ENCODE results near the gene DKC1. TPM values are rescaled to one million over a fixed set of nuclear protein-coding genes. Genes with fewer than 3 reads are reported as not detected.
"Not testable (repeated sequence)": the region's sequence is repeated elsewhere in the genome, so short reads cannot be mapped to it uniquely, and the experiment has no call there.

The DKC1 gene
- total and polyA plus RNA-seq, 4 donors: 15.1 to 31.9 (median 27.5) TPM

DNA sequence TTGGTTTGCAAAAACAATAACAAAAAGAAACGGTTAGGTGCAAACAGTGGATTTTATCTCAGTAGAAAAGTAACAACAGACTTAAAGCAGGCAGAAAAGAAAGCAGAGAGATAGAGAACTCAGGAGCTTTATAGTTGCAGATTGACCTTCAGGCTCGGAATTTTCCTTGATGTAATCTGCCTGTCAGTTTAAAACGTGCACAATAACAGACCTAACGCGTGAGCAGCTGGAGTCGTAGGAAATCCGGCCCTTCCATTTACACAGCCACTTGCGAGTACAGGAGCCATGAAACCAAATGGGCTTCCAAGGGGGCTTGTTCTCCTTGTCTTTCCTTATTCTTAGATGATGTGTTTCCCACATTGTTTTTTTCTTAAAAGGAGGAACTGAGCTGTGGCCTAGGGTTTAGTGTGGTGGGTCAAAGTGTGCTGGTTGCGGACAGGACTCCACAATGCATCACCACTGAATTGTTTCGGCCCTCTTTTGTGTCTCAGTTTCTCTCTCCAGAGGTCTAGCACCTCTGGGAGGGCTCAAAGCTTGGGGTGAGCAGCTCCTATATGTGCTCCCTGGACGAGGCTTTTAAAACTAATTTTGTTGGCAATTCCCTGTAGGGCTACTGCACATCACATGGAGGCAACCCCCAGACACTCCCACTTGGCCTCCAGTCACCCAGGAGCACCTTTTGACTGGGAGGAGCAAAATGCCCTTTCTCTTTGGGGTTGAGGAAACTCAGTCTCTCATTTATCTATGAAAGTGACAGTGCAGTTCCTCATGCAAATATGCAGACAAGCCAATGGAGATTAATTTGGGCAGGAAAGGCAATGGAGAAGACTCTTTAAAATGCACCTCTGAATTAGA lies 56.5 kb downstream of the DKC1 start:
- no peak for DNase-seq
- no peak overlapping the region for H3K4me3 ChIP-seq (ENCODE audit: low read length in 2 of 2)
- ATAC-seq (ENCODE audit: low FRiP score): no peak
- H3K9me3 ChIP-seq (ENCODE audit: control insufficient read depth, low read length): no peaks in the 10 kb centered on the region
- 78 to 87% methylated on average over 11 of the region's 11 CpGs for WGBS, 2 donors
- intact Hi-C loops (cut with DNase I): no loop called here
- H3K27me3 ChIP-seq (ENCODE audit: control insufficient read depth in 1 of 2, insufficient read depth in 2 of 2, low read length in 1 of 2): no peaks in the 10 kb centered on the region
- no peaks in the 10 kb centered on the region for H3K4me1 ChIP-seq (ENCODE audit: control insufficient read depth in 1 of 2, insufficient read depth in 2 of 2, low read length in 2 of 2)
- no peak overlapping the region for H3K27ac ChIP-seq (ENCODE audit: low read depth in 1 of 2, low read length in 2 of 2)
- no peaks in the 10 kb centered on the region for H3K36me3 ChIP-seq (ENCODE audit: control insufficient read depth in 1 of 2, insufficient read depth in 2 of 2, low read length in 1 of 2)

DNA sequence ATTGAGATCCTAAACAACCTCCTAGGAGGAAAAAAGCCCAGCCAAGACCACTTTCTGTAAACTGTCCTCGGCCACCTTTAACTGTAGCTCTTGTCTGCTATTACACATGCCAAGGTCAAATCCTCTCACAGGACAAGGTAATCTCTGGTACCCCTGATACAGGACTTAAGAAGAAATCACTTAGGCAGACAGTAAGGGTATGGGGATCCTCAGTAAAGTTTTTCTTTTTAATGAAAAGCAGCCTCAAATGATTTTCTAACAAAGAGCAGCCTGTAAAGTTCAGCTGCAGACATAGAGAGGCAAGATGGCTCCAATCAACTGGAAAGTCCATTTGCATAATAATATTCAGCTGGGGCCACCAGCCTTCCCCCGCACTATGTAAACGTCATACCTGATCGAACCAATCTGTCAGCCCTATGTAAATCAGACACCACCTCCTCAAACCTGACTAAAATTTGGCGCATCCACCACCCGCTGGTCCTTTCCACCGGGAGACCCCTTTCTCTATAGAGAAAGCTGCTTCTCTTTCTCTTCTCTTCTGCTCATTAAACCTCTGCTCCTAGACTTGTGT lies 57.2 kb downstream of the DKC1 start:
- intact Hi-C loops (cut with DNase I): no loop called here
- no peak for ATAC-seq (ENCODE audit: low FRiP score)
- 65 to 83% methylated on average over 7 of the region's 7 CpGs for WGBS, 2 donors
- Histone ChIP-seq H3K36me3 (ENCODE audit: control insufficient read depth in 1 of 2, insufficient read depth in 2 of 2, low read length in 1 of 2) (no peaks in the 10 kb centered on the region), H3K27me3 (ENCODE audit: control insufficient read depth in 1 of 2, insufficient read depth in 2 of 2, low read length in 1 of 2) (no peaks in the 10 kb centered on the region), H3K9me3 (ENCODE audit: control insufficient read depth, low read length) (no peaks in the 10 kb centered on the region), H3K27ac (ENCODE audit: low read depth in 1 of 2, low read length in 2 of 2) (no peak overlapping the region), H3K4me1 (ENCODE audit: control insufficient read depth in 1 of 2, insufficient read depth in 2 of 2, low read length in 2 of 2) (no peaks in the 10 kb centered on the region), H3K4me3 (ENCODE audit: low read length in 2 of 2) (no peak overlapping the region)
- no peak for DNase-seq

DNA sequence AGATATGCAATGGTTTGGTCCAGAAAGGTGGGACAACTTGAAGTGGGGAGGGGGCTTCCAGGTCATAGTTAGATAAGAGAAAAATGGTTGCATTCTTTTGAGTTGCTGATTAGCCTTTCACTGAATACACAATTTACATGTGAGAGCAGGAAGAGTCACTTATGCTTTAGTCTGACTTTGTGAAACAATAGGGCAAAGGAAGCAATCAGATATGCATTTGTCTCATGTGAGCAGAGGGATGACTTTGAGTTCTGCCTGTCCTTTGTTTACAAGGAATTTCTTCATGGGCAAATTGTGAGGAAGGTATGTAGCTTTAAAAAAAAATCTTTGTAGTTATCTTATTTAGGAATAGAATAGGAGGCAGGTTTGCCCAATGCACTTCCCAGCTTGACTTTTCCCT lies 58.9 kb downstream of the DKC1 start:
- Histone ChIP-seq H3K36me3 (ENCODE audit: control insufficient read depth in 1 of 2, insufficient read depth in 2 of 2, low read length in 1 of 2) (no peaks in the 10 kb centered on the region), H3K4me1 (ENCODE audit: control insufficient read depth in 1 of 2, insufficient read depth in 2 of 2, low read length in 2 of 2) (no peaks in the 10 kb centered on the region), H3K27ac (ENCODE audit: low read depth in 1 of 2, low read length in 2 of 2) (no peak overlapping the region), H3K9me3 (ENCODE audit: control insufficient read depth, low read length) (no peaks in the 10 kb centered on the region), H3K4me3 (ENCODE audit: low read length in 2 of 2) (no peak overlapping the region), H3K27me3 (ENCODE audit: control insufficient read depth in 1 of 2, insufficient read depth in 2 of 2, low read length in 1 of 2) (no peaks in the 10 kb centered on the region)
- DNase-seq (no peak), ATAC-seq (ENCODE audit: low FRiP score) (no peak)
- intact Hi-C loops (cut with DNase I): no loop called here

DNA sequence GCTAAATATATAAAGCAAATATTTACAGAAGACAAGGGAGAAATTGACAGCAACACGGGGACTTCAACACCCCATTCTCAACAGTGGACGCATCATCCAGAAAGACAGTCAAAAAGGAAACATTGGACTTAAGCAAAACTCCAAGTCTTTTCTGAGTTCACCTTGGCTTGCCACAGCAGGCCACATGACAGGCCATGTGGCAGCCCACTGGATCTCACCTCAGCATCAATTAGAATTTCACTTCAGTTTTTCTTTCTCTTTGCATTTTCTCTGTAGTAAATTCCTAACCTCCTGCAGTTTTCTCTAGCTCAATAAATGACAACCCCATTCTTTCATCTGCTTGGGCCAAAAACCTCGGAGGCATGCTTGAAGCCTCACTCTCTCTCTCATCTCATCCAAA lies 59.4 kb downstream of the DKC1 start:
- Histone ChIP-seq H3K27me3 (ENCODE audit: control insufficient read depth in 1 of 2, insufficient read depth in 2 of 2, low read length in 1 of 2) (no peaks in the 10 kb centered on the region), H3K9me3 (ENCODE audit: control insufficient read depth, low read length) (no peaks in the 10 kb centered on the region), H3K36me3 (ENCODE audit: control insufficient read depth in 1 of 2, insufficient read depth in 2 of 2, low read length in 1 of 2) (no peaks in the 10 kb centered on the region), H3K27ac (ENCODE audit: low read depth in 1 of 2, low read length in 2 of 2) (no peak overlapping the region), H3K4me3 (ENCODE audit: low read length in 2 of 2) (no peak overlapping the region), H3K4me1 (ENCODE audit: control insufficient read depth in 1 of 2, insufficient read depth in 2 of 2, low read length in 2 of 2) (no peaks in the 10 kb centered on the region)
- intact Hi-C loops (cut with DNase I): no loop called here
- DNase-seq: no peak
- WGBS, 2 donors: 59 to 79% methylated on average over 3 of the region's 3 CpGs
- no peak for ATAC-seq (ENCODE audit: low FRiP score)

DNA sequence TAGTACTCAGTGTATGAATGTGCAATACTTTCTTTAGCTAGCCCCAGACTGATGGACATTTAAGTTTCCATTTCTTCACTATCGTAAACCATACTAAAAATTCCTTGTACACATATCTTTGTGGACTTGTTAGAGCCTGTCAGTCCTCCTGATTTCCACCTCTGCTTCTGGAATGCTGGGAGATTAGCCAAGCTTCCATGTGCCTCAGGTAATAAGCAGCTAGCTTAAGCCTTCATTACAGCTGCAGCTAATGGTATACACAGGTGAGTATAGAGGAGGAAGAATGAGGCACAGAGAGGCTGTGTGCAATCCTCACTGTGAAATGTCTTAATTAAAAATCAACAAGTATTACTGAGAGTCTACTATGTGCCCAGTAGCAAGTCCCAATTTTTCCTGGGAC lies 62.0 kb downstream of the DKC1 start:
- intact Hi-C loops (cut with DNase I): no loop called here
- DNase-seq: no peak
- WGBS, 2 donors: 71 to 92% methylated on average over 1 of the region's 1 CpG
- no peak overlapping the region for H3K4me3 ChIP-seq (ENCODE audit: low read length in 2 of 2)
- H3K36me3 ChIP-seq (ENCODE audit: control insufficient read depth in 1 of 2, insufficient read depth in 2 of 2, low read length in 1 of 2): no peaks in the 10 kb centered on the region
- ATAC-seq (ENCODE audit: low FRiP score): no peak
- H3K27me3 ChIP-seq (ENCODE audit: control insufficient read depth in 1 of 2, insufficient read depth in 2 of 2, low read length in 1 of 2): no peaks in the 10 kb centered on the region
- H3K27ac ChIP-seq (ENCODE audit: low read depth in 1 of 2, low read length in 2 of 2): no peak overlapping the region
- H3K9me3 ChIP-seq (ENCODE audit: control insufficient read depth, low read length): no peaks in the 10 kb centered on the region
- H3K4me1 ChIP-seq (ENCODE audit: control insufficient read depth in 1 of 2, insufficient read depth in 2 of 2, low read length in 2 of 2): no peaks in the 10 kb centered on the region

DNA sequence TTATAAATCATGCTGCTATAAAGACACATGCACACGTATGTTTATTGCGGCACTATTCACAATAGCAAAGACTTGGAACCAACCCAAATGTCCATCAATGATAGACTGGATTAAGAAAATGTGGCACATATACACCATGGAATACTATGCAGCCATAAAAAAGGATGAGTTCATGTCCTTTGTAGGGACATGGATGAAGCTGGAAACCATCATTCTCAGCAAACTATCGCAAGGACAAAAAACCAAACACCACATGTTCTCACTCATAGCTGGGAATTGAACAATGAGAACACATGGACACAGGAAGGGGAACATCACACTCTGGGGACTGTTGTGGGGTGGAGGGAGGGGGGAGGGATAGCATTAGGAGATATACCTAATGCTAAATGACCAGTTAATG lies 62.9 kb downstream of the DKC1 start:
- H3K27me3 ChIP-seq (ENCODE audit: control insufficient read depth in 1 of 2, insufficient read depth in 2 of 2, low read length in 1 of 2); H3K4me3 ChIP-seq (ENCODE audit: low read length in 2 of 2); H3K27ac ChIP-seq (ENCODE audit: low read depth in 1 of 2, low read length in 2 of 2); H3K9me3 ChIP-seq (ENCODE audit: control insufficient read depth, low read length); ATAC-seq (ENCODE audit: low FRiP score); DNase-seq; H3K36me3 ChIP-seq (ENCODE audit: control insufficient read depth in 1 of 2, insufficient read depth in 2 of 2, low read length in 1 of 2); H3K4me1 ChIP-seq (ENCODE audit: control insufficient read depth in 1 of 2, insufficient read depth in 2 of 2, low read length in 2 of 2); intact Hi-C loops (cut with DNase I): not testable (repeated sequence)
- no CpG with 5 or more reads among the region's 3 CpGs for WGBS, 2 donors

Other genes starting within 250 kb of the DKC1 start
- 10 to 100 TPM; 26.1 to 34.5 TPM for gene FAM3A, start 246.6 kb upstream of the DKC1 start, total RNA-seq
- gene FAM3A, start 246.6 kb upstream of the DKC1 start, polyA plus RNA-seq: 100 to 1,000 TPM in 1 of 2 donors, 10 to 100 TPM in 1; 41.4 to 101 TPM
- gene G6PD, start 216.0 kb upstream of the DKC1 start, total RNA-seq: 10 to 100 TPM; 66.2 to 70.9 TPM
- 10 to 100 TPM; 19.7 to 61.8 TPM for gene G6PD, start 216.0 kb upstream of the DKC1 start, polyA plus RNA-seq
- gene IKBKG, start 215.2 kb upstream of the DKC1 start, total RNA-seq: 10 to 100 TPM; 30.3 to 31.8 TPM
- gene IKBKG, start 215.2 kb upstream of the DKC1 start, polyA plus RNA-seq: 10 to 100 TPM; 12.0 to 51.3 TPM
- not detected for gene CTAG1A, start 177.7 kb upstream of the DKC1 start, total RNA-seq
- not detected for gene CTAG1A, start 177.7 kb upstream of the DKC1 start, polyA plus RNA-seq
- gene CTAG1B, start 143.6 kb upstream of the DKC1 start, total RNA-seq: not detected
- not detected for gene CTAG1B, start 143.6 kb upstream of the DKC1 start, polyA plus RNA-seq
- not detected for gene CTAG2, start 109.3 kb upstream of the DKC1 start, total RNA-seq
- gene CTAG2, start 109.3 kb upstream of the DKC1 start, polyA plus RNA-seq: 10 to 100 TPM in 1 of 2 donors, not detected in 1; 11.0 TPM
- 10 to 100 TPM in 1 of 2 donors, 1 to 10 TPM in 1; 5.2 to 12.8 TPM for gene GAB3, start 11.8 kb upstream of the DKC1 start, total RNA-seq
- 1 to 10 TPM; 1.6 to 4.1 TPM for gene GAB3, start 11.8 kb upstream of the DKC1 start, polyA plus RNA-seq
- 10 to 100 TPM; 37.4 to 45.7 TPM for gene MPP1, start 42.6 kb downstream of the DKC1 start, total RNA-seq
- gene MPP1, start 42.6 kb downstream of the DKC1 start, polyA plus RNA-seq: 10 to 100 TPM; 23.4 to 38.3 TPM
- gene SMIM9, start 71.8 kb downstream of the DKC1 start, total RNA-seq: under 1 TPM in 1 of 2 donors, not detected in 1; 0.39 TPM
- gene SMIM9, start 71.8 kb downstream of the DKC1 start, polyA plus RNA-seq: not detected
- 10 to 100 TPM; 16.7 to 24.6 TPM for gene F8A1, start 123.5 kb downstream of the DKC1 start, total RNA-seq
- 10 to 100 TPM; 14.7 to 15.5 TPM for gene F8A1, start 123.5 kb downstream of the DKC1 start, polyA plus RNA-seq